ENCODE measurements around the gene HS2ST1. TPM values are rescaled to one million over a fixed set of nuclear protein-coding genes. Genes with fewer than 3 reads are reported as not detected.
"Not testable (repeated sequence)": the region's sequence is repeated elsewhere in the genome, so short reads cannot be mapped to it uniquely, and the experiment has no call there.

The HS2ST1 gene
- polyA plus RNA-seq, 1 donor (not counting 4 experiments of a cell fraction or from before 2014, with no cell fraction given): 18.7 TPM

GRCh38 chr1:86987446-86987845 is 73.0 kb downstream of the HS2ST1 start:
- Histone ChIP-seq H3K4me3 (ENCODE audit: control insufficient read depth in 2 of 3, extremely low read depth in 1 of 3, insufficient read depth in 2 of 3, low read depth in 1 of 3, low read length in 3 of 3) (no peak overlapping the region), H3K9me1 (ENCODE audit: control insufficient read depth, extremely low read depth, insufficient read depth, low read length) (no peaks in the 10 kb centered on the region), H3K79me2 (ENCODE audit: control insufficient read depth, insufficient read depth, low read length) (no peaks in the 10 kb centered on the region), H3K27ac (ENCODE audit: control insufficient read depth, insufficient read depth, low read length) (no peak overlapping the region), H3K4me2 (ENCODE audit: control insufficient read depth, extremely low read depth, insufficient read depth, low read depth, low read length) (no peak overlapping the region), H3K36me3 (ENCODE audit: control insufficient read depth in 2 of 2, extremely low read depth in 1 of 2, insufficient read depth in 2 of 2, low read length in 2 of 2) (no peaks in the 10 kb centered on the region), H2AFZ (ENCODE audit: control insufficient read depth, low read length) (no peak overlapping the region), H4K20me1 (ENCODE audit: control insufficient read depth, extremely low read depth, insufficient read depth, low read length) (no peaks in the 10 kb centered on the region), H3K9ac (ENCODE audit: control insufficient read depth, extremely low read depth, insufficient read depth, low read length) (no peak overlapping the region), H3K4me1 (ENCODE audit: control insufficient read depth, extremely low read depth, insufficient read depth, low read length) (no peaks in the 10 kb centered on the region), H3K27me3 (ENCODE audit: control insufficient read depth, extremely low read depth, insufficient read depth, low read length) (no peaks in the 10 kb centered on the region), H3K9me3 (ENCODE audit: control insufficient read depth, low read depth, low read length) (no peaks in the 10 kb centered on the region)
- dilution Hi-C loops (cut with MboI; ENCODE audit: extremely low pct_ligation_motif_present, low sequenced_read_pairs): no loop called here
- FAIRE-seq (no peak), DNase-seq (ENCODE audit: low read depth, low spot score) (no peak)
- TF ChIP-seq CTCF (optimal IDR thresholded peaks at IDR 0.05 in 1 of 3, IDR thresholded peaks at IDR 0.05 in 1 of 3, conservative IDR thresholded peaks at IDR 0.05 in 1 of 3; ENCODE audit: extremely low read depth in 1 of 3, insufficient read depth in 2 of 3, low read length in 3 of 3) (no peak), EZH2 (IDR thresholded peaks at IDR 0.05; ENCODE audit: low read length) (no peak)

- Histone ChIP-seq H3K4me1 (ENCODE audit: control insufficient read depth, extremely low read depth, insufficient read depth, low read length) (peaks cover 4% of the 10 kb centered on the region), H4K20me1 (ENCODE audit: control insufficient read depth, extremely low read depth, insufficient read depth, low read length) (no peaks in the 10 kb centered on the region), H2AFZ (ENCODE audit: control insufficient read depth, low read length) (no peak overlapping the region), H3K9ac (ENCODE audit: control insufficient read depth, extremely low read depth, insufficient read depth, low read length) (no peak overlapping the region), H3K27ac (ENCODE audit: control insufficient read depth, insufficient read depth, low read length) (no peak overlapping the region), H3K27me3 (ENCODE audit: control insufficient read depth, extremely low read depth, insufficient read depth, low read length) (no peaks in the 10 kb centered on the region), H3K79me2 (ENCODE audit: control insufficient read depth, insufficient read depth, low read length) (no peaks in the 10 kb centered on the region), H3K9me1 (ENCODE audit: control insufficient read depth, extremely low read depth, insufficient read depth, low read length) (no peaks in the 10 kb centered on the region), H3K4me2 (ENCODE audit: control insufficient read depth, extremely low read depth, insufficient read depth, low read depth, low read length) (no peak overlapping the region), H3K9me3 (ENCODE audit: control insufficient read depth, low read depth, low read length) (no peaks in the 10 kb centered on the region), H3K36me3 (ENCODE audit: control insufficient read depth in 2 of 2, extremely low read depth in 1 of 2, insufficient read depth in 2 of 2, low read length in 2 of 2) (no peaks in the 10 kb centered on the region), H3K4me3 (ENCODE audit: control insufficient read depth in 2 of 3, extremely low read depth in 1 of 3, insufficient read depth in 2 of 3, low read depth in 1 of 3, low read length in 3 of 3) (no peak overlapping the region)
- DNase-seq (ENCODE audit: low read depth, low spot score) (no peak), FAIRE-seq (no peak)
- dilution Hi-C loops (cut with MboI; ENCODE audit: extremely low pct_ligation_motif_present, low sequenced_read_pairs): no loop called here
- no peak for TF ChIP-seq CTCF (optimal IDR thresholded peaks at IDR 0.05 in 1 of 3, IDR thresholded peaks at IDR 0.05 in 1 of 3, conservative IDR thresholded peaks at IDR 0.05 in 1 of 3; ENCODE audit: extremely low read depth in 1 of 3, insufficient read depth in 2 of 3, low read length in 3 of 3)
Measured at GRCh38 chr1:86988835-86989234, 74.4 kb downstream of the HS2ST1 start.

GRCh38 chr1:86989690-86990089 is 75.3 kb downstream of the HS2ST1 start:
- dilution Hi-C loops (cut with MboI; ENCODE audit: extremely low pct_ligation_motif_present, low sequenced_read_pairs); H3K79me2 ChIP-seq (ENCODE audit: control insufficient read depth, insufficient read depth, low read length); FAIRE-seq; H3K4me2 ChIP-seq (ENCODE audit: control insufficient read depth, extremely low read depth, insufficient read depth, low read depth, low read length); H3K4me1 ChIP-seq (ENCODE audit: control insufficient read depth, extremely low read depth, insufficient read depth, low read length); H3K9ac ChIP-seq (ENCODE audit: control insufficient read depth, extremely low read depth, insufficient read depth, low read length); H3K9me1 ChIP-seq (ENCODE audit: control insufficient read depth, extremely low read depth, insufficient read depth, low read length); DNase-seq (ENCODE audit: low read depth, low spot score); H2AFZ ChIP-seq (ENCODE audit: control insufficient read depth, low read length); H3K9me3 ChIP-seq (ENCODE audit: control insufficient read depth, low read depth, low read length); H3K27ac ChIP-seq (ENCODE audit: control insufficient read depth, insufficient read depth, low read length); H3K4me3 ChIP-seq (ENCODE audit: control insufficient read depth in 2 of 3, extremely low read depth in 1 of 3, insufficient read depth in 2 of 3, low read depth in 1 of 3, low read length in 3 of 3); H3K27me3 ChIP-seq (ENCODE audit: control insufficient read depth, extremely low read depth, insufficient read depth, low read length); H4K20me1 ChIP-seq (ENCODE audit: control insufficient read depth, extremely low read depth, insufficient read depth, low read length); H3K36me3 ChIP-seq (ENCODE audit: control insufficient read depth in 2 of 2, extremely low read depth in 1 of 2, insufficient read depth in 2 of 2, low read length in 2 of 2): not testable (repeated sequence)

Data from keratinocyte (primary cell).